Heart left ventricle (tissue), 16 donors: ENCODE measurements around the gene C1orf159. TPM values are rescaled to one million over a fixed set of nuclear protein-coding genes. Genes with fewer than 3 reads are reported as not detected.

Source experiments
- ATAC-seq, 4 donors: fragments of 200-7000 bp; cut with Tn5 transposase; one replicate each; pipeline ENCODE4 v1.9.1; 2020 to 2022; ENCODE audit warnings: moderate library complexity in 4 of 4, mild to moderate bottlenecking in 3 of 4, moderate number of reproducible peaks in 1 of 4
- DNase-seq, 5 donors: peaks; one replicate each; pipeline ENCODE4 v3.0.0-alpha.2; 2020
- H3K27ac ChIP-seq, 12 donors: fragments of 200-600 bp; sonication (generic) in 4 of 12; one replicate each; pipeline versions ENCODE4 v1.5.0 to v1.8.0; 2016 to 2022; ENCODE audit warnings: mild to moderate bottlenecking in 2 of 12
- H3K27me3 ChIP-seq, 9 donors: fragments of 200-600 bp; sonication (generic) in 2 of 9; one replicate each; pipeline versions ENCODE4 v1.5.1 to v1.8.0; 2016 to 2022; ENCODE audit warnings: mild to moderate bottlenecking in 3 of 9
- H3K36me3 ChIP-seq, 9 donors: fragments of 200-600 bp; sonication (generic) in 2 of 9; one replicate each; pipeline versions ENCODE4 v1.5.0 to v1.8.0; 2018 to 2022; ENCODE audit warnings: mild to moderate bottlenecking in 2 of 9
- H3K4me1 ChIP-seq, 12 donors: fragments of 200-600 bp; sonication (generic) in 4 of 12; one replicate each; pipeline versions ENCODE4 v1.5.0 to v1.8.0; 2016 to 2022; ENCODE audit warnings: mild to moderate bottlenecking in 3 of 12
- H3K4me3 ChIP-seq, 12 donors: fragments of 200-600 bp; sonication (generic) in 4 of 12; one replicate each; pipeline versions ENCODE4 v1.5.0 to v1.8.0; 2017 to 2022; ENCODE audit warnings: mild to moderate bottlenecking in 9 of 12, moderate library complexity in 4 of 12
- H3K9me3 ChIP-seq, 12 donors: fragments of 200-600 bp; sonication (generic) in 4 of 12; one replicate each; pipeline versions ENCODE4 v1.5.0 to v1.8.0; 2016 to 2022; ENCODE audit warnings: mild to moderate bottlenecking in 1 of 12
- POLR2A ChIP-seq, 2 donors: fragments of 450-650 bp; IDR thresholded peaks; one replicate each; pipeline ENCODE4 v1.6.1; 2017; ENCODE audit warnings: antibody characterized with exemption in 2 of 2, mild to moderate bottlenecking in 2 of 2, moderate library complexity in 2 of 2
- WGBS, 4 donors: extraction: QIAGEN DNeasy Blood & Tissue Kit in 2 of 4; methylation state at CpG; one replicate each; pipeline versions ENCODE4 v1.1.5 to v1.1.7; 2013 to 2018; 5-methylcytosine and 5-hydroxymethylcytosine counted together
- intact Hi-C, 10 donors: fragments of 100-400 bp; cut with DNase I; formaldehyde crosslinking; loops; one replicate each; pipeline versions ENCODE4 v1.11.1 to v1.14.2; 2022
- polyA plus RNA-seq, 2 donors: library from polyadenylated mRNA; stranded (reverse); fragments of 200-250 nt; gene quantifications; one replicate each; pipeline ENCODE4 v1.2.3, GENCODE V29; 2013
- total RNA-seq, 9 donors: library from RNA; depleted of rRNA in 2 of 9; stranded (reverse); fragments of >200 nt in 2 of 9; fragmentation: NEBNext Ultra II Directional in 3 of 9; extraction: Animal tissue kit (Norgen Biotek cat#: 25700) in 3 of 9; gene quantifications; one replicate each; pipeline versions ENCODE4 v1.1.0 to v1.2.4, GENCODE V29; 2016 to 2023
- TF ChIP-seq, protein P1 (sequence below), 12 donors: fragments of 200-600 bp; sonication (generic) in 4 of 12; IDR thresholded peaks; one replicate each; pipeline versions ENCODE4 v1.5.0 to v1.8.0; 2018 to 2022; ENCODE audit warnings: antibody characterized with exemption in 12 of 12, mild to moderate bottlenecking in 5 of 12
- donor health status: ischemic (EF 13 %, LVEDD 7.1; RV severe dilation, severe dysfunction).
- donor health status: healthy with polysubstance abuse.
- donor health status: DM: no; HTN: yes; CAD: no.
- donor health status: DM: no; HTN: no; CAD: no.
- donor health status: ischemic (EF 25% LVEDD 6.9; RV normal size, moderate dysfunction).
- donor health status: ischemic (EF 25% LVEDD 5.7; RV mildly dilated, moderate dysfunction).
- donor health status: healthy.
- donor health status: DM: yes; HTN: yes; CAD: no.
- donor health status: ischemic (EF 35%, LVEDD 5.7; RV mildly dilated, moderate dysfunction).
- donor health status: nonischemic (EF 11% LVEDD 7.7; RV severe dilation, severe dysfunction).
- donor health status: DM: yes; HTN: yes; CAD: no.
- donor health status: PGD.
- donor health status: ischemic (EF 29% LVEDD 5.4; RV normal size, mild dysfunction).
- donor health status: nonischemic (EF 23%, LVEDD 6.1; RV moderate dilation, normal function).

C1orf159 gene
- total and polyA plus RNA-seq, 11 donors = 3.7 to 7.2 (median 4.4) TPM

DNA sequence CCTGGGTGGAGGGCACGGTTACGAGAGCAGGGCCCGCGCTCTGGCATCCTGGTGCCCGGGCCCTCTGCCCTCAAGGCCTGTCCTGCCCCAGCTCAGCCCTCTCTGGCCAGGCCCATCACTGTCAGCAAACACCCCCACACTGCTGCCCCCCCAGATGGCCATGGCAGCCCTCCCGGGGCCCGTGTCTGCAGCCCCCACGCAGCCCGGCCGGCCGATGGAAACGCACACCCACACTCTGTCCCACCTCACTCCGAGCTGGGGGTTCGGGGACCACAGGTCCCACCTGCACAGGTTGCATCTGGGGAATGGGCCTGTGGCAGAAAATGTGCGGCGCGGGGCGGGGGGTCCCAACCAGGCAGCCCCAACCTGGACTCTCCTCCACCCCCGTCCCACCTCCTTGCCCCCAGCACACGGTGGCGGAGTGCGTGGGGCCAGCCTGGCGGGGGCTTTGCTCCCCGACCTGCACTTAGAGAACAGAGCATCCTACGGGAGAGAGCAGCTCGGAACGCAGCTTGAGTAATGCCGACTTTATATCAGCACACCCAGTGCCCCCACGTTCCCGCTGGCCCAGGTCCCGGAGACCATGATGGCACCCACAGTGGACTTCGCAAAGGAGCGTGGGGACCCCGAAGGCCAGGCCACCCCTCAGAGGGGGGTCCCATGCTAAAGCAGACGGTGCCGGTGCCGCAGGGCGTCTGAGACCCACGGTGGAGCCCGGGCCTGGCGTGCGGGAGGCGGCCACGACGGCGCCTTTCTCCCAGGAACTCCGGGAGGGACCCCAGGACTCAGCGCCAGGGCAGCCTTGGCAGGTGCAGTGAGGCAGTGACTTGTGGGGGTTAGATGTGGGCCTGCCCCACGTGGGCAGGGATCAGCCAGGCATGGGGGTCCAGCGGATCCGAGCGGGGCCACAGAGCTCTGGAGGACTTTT lies 34.3 kb downstream of the C1orf159 start:
- Histone ChIP-seq H3K4me3 (no peak overlapping the region), H3K36me3 (peaks cover 0 to 3% (median 0%) of the 10 kb centered on the region in 9 donors), H3K27me3 (peaks cover 0 to 4% (median 0%) of the 10 kb centered on the region in 9 donors), H3K4me1 (peaks cover 0 to 14% (median 12%) of the 10 kb centered on the region in 12 donors), H3K27ac (no peak overlapping the region), H3K9me3 (no peaks in the 10 kb centered on the region)
- intact Hi-C loops = no loop called here
- 88 to 94% (median 92%) methylated on average over 40 to 52 of the region's 52 CpGs for WGBS, 4 donors
- no peak for ATAC-seq
- TF ChIP-seq POLR2A (IDR thresholded peaks at IDR 0.05) = no peak
- TF ChIP-seq, protein P1, sequence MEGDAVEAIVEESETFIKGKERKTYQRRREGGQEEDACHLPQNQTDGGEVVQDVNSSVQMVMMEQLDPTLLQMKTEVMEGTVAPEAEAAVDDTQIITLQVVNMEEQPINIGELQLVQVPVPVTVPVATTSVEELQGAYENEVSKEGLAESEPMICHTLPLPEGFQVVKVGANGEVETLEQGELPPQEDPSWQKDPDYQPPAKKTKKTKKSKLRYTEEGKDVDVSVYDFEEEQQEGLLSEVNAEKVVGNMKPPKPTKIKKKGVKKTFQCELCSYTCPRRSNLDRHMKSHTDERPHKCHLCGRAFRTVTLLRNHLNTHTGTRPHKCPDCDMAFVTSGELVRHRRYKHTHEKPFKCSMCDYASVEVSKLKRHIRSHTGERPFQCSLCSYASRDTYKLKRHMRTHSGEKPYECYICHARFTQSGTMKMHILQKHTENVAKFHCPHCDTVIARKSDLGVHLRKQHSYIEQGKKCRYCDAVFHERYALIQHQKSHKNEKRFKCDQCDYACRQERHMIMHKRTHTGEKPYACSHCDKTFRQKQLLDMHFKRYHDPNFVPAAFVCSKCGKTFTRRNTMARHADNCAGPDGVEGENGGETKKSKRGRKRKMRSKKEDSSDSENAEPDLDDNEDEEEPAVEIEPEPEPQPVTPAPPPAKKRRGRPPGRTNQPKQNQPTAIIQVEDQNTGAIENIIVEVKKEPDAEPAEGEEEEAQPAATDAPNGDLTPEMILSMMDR (IDR thresholded peaks at IDR 0.05) = no peak
- DNase-seq = peak in 4 of 5 donors; percentile 6 to 60 (median 20)

- intact Hi-C loops = no loop called here
- Histone ChIP-seq H3K4me1 (peaks cover 0 to 14% (median 12%) of the 10 kb centered on the region in 12 donors), H3K27ac (no peak overlapping the region), H3K27me3 (peaks cover 0 to 4% (median 0%) of the 10 kb centered on the region in 9 donors), H3K9me3 (no peaks in the 10 kb centered on the region), H3K4me3 (no peak overlapping the region), H3K36me3 (peaks cover 0 to 3% (median 0%) of the 10 kb centered on the region in 9 donors)
- 48 to 64% (median 61%) methylated on average over 7 to 9 of the region's 9 CpGs for WGBS, 4 donors
- ATAC-seq (peak in 1 of 4 donors; percentile 6), DNase-seq (peak in 1 of 5 donors; percentile 19)
- no peak for TF ChIP-seq POLR2A (IDR thresholded peaks at IDR 0.05)
- TF ChIP-seq, protein P1 (IDR thresholded peaks at IDR 0.05) = no peak
Measured at GRCh38 chr1:1080951-1081310, 35.0 kb downstream of the C1orf159 start.

GRCh38 chr1:1080122-1080757 lies 35.6 kb downstream of the C1orf159 start:
- peaks cover 0 to 5% (median 1%) of the 10 kb centered on the region in 9 donors for H3K27me3 ChIP-seq
- H3K9me3 ChIP-seq = no peaks in the 10 kb centered on the region
- ATAC-seq = peak; percentile 85 to 93 (median 87)
- peak overlapping the region in 10 of 12 donors; percentile 27 to 52 (median 42) for H3K4me3 ChIP-seq
- peak overlapping the region in 8 of 12 donors; percentile 24 to 69 (median 45) for H3K27ac ChIP-seq
- peak; percentile 60 to 80 (median 70) for DNase-seq
- 2 to 9% (median 5%) methylated on average over 14 to 21 of the region's 23 CpGs for WGBS, 4 donors
- no peak for TF ChIP-seq POLR2A (IDR thresholded peaks at IDR 0.05)
- TF ChIP-seq, protein P1 (IDR thresholded peaks at IDR 0.05) = no peak
- H3K4me1 ChIP-seq = peaks cover 0 to 14% (median 12%) of the 10 kb centered on the region in 12 donors
- intact Hi-C loops = no loop called here
- peaks cover 0 to 3% (median 0%) of the 10 kb centered on the region in 9 donors for H3K36me3 ChIP-seq
